Keratinocyte (primary cell): Measurements from ENCODE around the gene ANHX. TPM values are rescaled to one million over a fixed set of nuclear protein-coding genes. Genes with fewer than 3 reads are reported as not detected.

Experiments
- DNase-seq: peaks from one replicate; pipeline ENCODE4 v3.0.0-alpha.2; 2011; ENCODE audit warnings: low read depth, missing footprints, low spot score
- FAIRE-seq: peaks from 2 replicates; lab custom pipeline; 2011; peaks lifted over from hg19 to GRCh38; lab: Jason Lieb, UNC
- H2AFZ ChIP-seq: 2 replicates; pipeline ENCODE4 v1.6.0; 2012; ENCODE audit warnings: low read length, control low read depth, inconsistent platforms; ENCODE audit not compliant: control insufficient read depth
- H3K27ac ChIP-seq: 2 replicates; pipeline ENCODE4 v1.5.1; 2011; ENCODE audit warnings: low read length; ENCODE audit not compliant: control insufficient read depth, insufficient read depth
- H3K27me3 ChIP-seq: 3 replicates; pipeline ENCODE4 v1.6.0; 2011; ENCODE audit warnings: low read length; ENCODE audit not compliant: control insufficient read depth, insufficient read depth; ENCODE audit errors: extremely low read depth
- H3K36me3 ChIP-seq, 2 experiments: 2 replicates in 1 of 2; 3 replicates in 1 of 2; pipeline ENCODE4 v1.5.1; 2011; ENCODE audit warnings: low read length in 2 of 2, mild to moderate bottlenecking in 1 of 2; ENCODE audit not compliant: control insufficient read depth in 2 of 2, insufficient read depth in 2 of 2; ENCODE audit errors: extremely low read depth in 1 of 2
- H3K4me1 ChIP-seq: 3 replicates; pipeline ENCODE4 v1.5.1; 2011; ENCODE audit warnings: low read length; ENCODE audit not compliant: control insufficient read depth, insufficient read depth; ENCODE audit errors: extremely low read depth
- H3K4me2 ChIP-seq: 3 replicates; pipeline ENCODE4 v1.6.0; 2011; ENCODE audit warnings: low read depth, low read length; ENCODE audit not compliant: control insufficient read depth, insufficient read depth; ENCODE audit errors: extremely low read depth
- H3K4me3 ChIP-seq, 3 experiments: fragments of 200-600 bp in 1 of 3; sonication (generic) in 1 of 3; 2 replicates in 2 of 3; 3 replicates in 1 of 3; pipeline ENCODE4 v1.5.1; 2011 to 2016; ENCODE audit warnings: low read length in 3 of 3, mild to moderate bottlenecking in 3 of 3, control low read depth in 2 of 3, inconsistent platforms in 1 of 3, low read depth in 1 of 3, mixed read lengths in 1 of 3, mixed run types in 1 of 3, moderate library complexity in 1 of 3; ENCODE audit not compliant: control insufficient read depth in 2 of 3, insufficient read depth in 2 of 3; ENCODE audit errors: extremely low read depth in 1 of 3
- H3K79me2 ChIP-seq: 2 replicates; pipeline ENCODE4 v1.6.0; 2012; ENCODE audit warnings: low read length; ENCODE audit not compliant: control insufficient read depth, insufficient read depth
- H3K9ac ChIP-seq: 3 replicates; pipeline ENCODE4 v1.6.0; 2011; ENCODE audit warnings: low read length; ENCODE audit not compliant: control insufficient read depth, insufficient read depth; ENCODE audit errors: extremely low read depth
- H3K9me1 ChIP-seq: 3 replicates; pipeline ENCODE4 v1.6.0; 2011; ENCODE audit warnings: low read length; ENCODE audit not compliant: control insufficient read depth, insufficient read depth; ENCODE audit errors: extremely low read depth
- H3K9me3 ChIP-seq: 2 replicates; pipeline ENCODE4 v1.5.1; 2012; ENCODE audit warnings: low read depth, low read length; ENCODE audit not compliant: control insufficient read depth
- H4K20me1 ChIP-seq: 3 replicates; pipeline ENCODE4 v1.6.0; 2011; ENCODE audit warnings: low read length; ENCODE audit not compliant: control insufficient read depth, insufficient read depth; ENCODE audit errors: extremely low read depth
- EZH2 ChIP-seq: IDR thresholded peaks from one replicate; pipeline ENCODE4 v1.6.1; 2012; ENCODE audit warnings: inconsistent platforms, mild to moderate bottlenecking, low read length, moderate library complexity
- dilution Hi-C: fragments of 300-500 bp; cut with MboI; formaldehyde crosslinking; loops from one replicate; pipeline ENCODE4 v1.7.0; 2020; ENCODE audit warnings: low sequenced_read_pairs; ENCODE audit not compliant: extremely low pct_ligation_motif_present
- polyA plus RNA-seq, 5 experiments: library from polyadenylated mRNA; depleted of rRNA in 3 of 5; stranded (reverse) in 3 of 5; stranded (forward) in 1 of 5; unstranded in 1 of 5; fragments of >200 nt; gene quantifications; 1 replicate in 1 of 5; 2 replicates in 3 of 5; 3 replicates in 1 of 5; pipeline versions ENCODE4 v1.2.1 to v1.2.3, GENCODE V29; 2011 to 2012; ENCODE audit warnings: missing spikeins in 2 of 5, low read depth in 1 of 5, low replicate concordance in 1 of 5
- TF ChIP-seq, protein P1 (sequence below), 3 experiments: IDR thresholded peaks in 1 of 3; conservative IDR thresholded peaks in 1 of 3; optimal IDR thresholded peaks in 1 of 3; 2 replicates in 2 of 3; 3 replicates in 1 of 3; pipeline versions ENCODE3 to v1.5.1; 2011; ENCODE audit warnings: low read length in 3 of 3, mild to moderate bottlenecking in 3 of 3, moderate library complexity in 2 of 3, control low read depth in 1 of 3, inconsistent platforms in 1 of 3; ENCODE audit not compliant: insufficient read depth in 2 of 3; ENCODE audit errors: extremely low read depth in 1 of 3

Gene ANHX
- polyA plus RNA-seq, 1 donor (not counting 4 experiments of a cell fraction or from before 2014, with no cell fraction given) = not detected

GRCh38 chr12:133201888-133202287, 33.8 kb downstream of the ANHX start:
- Histone ChIP-seq H3K9me3 (peaks cover 42% of the 10 kb centered on the region), H3K36me3 (peaks cover 7 to 8% of the 10 kb centered on the region in 2 experiments)
- dilution Hi-C loops = no loop called here

GRCh38 chr12:133192847-133193246, 42.8 kb downstream of the ANHX start:
- H3K9me3 ChIP-seq = peaks cover 31% of the 10 kb centered on the region
- dilution Hi-C loops = no loop called here

More at GRCh38 chr12:133201888-133202287, 33.8 kb downstream of the ANHX start:
- no peaks in the 10 kb centered on the region for H3K79me2 ChIP-seq
- H3K4me3 ChIP-seq = no peak overlapping the region
- H3K4me1 ChIP-seq = no peaks in the 10 kb centered on the region
- DNase-seq (no peak), FAIRE-seq (no peak)
- H2AFZ ChIP-seq = no peak overlapping the region
- no peak overlapping the region for H3K9ac ChIP-seq
- no peak overlapping the region for H3K4me2 ChIP-seq
- no peak overlapping the region for H3K27ac ChIP-seq
- no peaks in the 10 kb centered on the region for H4K20me1 ChIP-seq
- no peaks in the 10 kb centered on the region for H3K9me1 ChIP-seq
- H3K27me3 ChIP-seq = no peaks in the 10 kb centered on the region
- TF ChIP-seq, protein P1, sequence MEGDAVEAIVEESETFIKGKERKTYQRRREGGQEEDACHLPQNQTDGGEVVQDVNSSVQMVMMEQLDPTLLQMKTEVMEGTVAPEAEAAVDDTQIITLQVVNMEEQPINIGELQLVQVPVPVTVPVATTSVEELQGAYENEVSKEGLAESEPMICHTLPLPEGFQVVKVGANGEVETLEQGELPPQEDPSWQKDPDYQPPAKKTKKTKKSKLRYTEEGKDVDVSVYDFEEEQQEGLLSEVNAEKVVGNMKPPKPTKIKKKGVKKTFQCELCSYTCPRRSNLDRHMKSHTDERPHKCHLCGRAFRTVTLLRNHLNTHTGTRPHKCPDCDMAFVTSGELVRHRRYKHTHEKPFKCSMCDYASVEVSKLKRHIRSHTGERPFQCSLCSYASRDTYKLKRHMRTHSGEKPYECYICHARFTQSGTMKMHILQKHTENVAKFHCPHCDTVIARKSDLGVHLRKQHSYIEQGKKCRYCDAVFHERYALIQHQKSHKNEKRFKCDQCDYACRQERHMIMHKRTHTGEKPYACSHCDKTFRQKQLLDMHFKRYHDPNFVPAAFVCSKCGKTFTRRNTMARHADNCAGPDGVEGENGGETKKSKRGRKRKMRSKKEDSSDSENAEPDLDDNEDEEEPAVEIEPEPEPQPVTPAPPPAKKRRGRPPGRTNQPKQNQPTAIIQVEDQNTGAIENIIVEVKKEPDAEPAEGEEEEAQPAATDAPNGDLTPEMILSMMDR (optimal IDR thresholded peaks at IDR 0.05 in 1 of 3, IDR thresholded peaks at IDR 0.05 in 1 of 3, conservative IDR thresholded peaks at IDR 0.05 in 1 of 3; ENCODE audit: extremely low read depth in 1 of 3, insufficient read depth in 2 of 3, low read length in 3 of 3) = no peak
- no peak for TF ChIP-seq EZH2

More at GRCh38 chr12:133192847-133193246, 42.8 kb downstream of the ANHX start:
- Histone ChIP-seq H3K4me2 (no peak overlapping the region), H4K20me1 (no peaks in the 10 kb centered on the region), H3K9me1 (no peaks in the 10 kb centered on the region), H2AFZ (no peak overlapping the region), H3K27ac (no peak overlapping the region), H3K4me1 (no peaks in the 10 kb centered on the region), H3K4me3 (no peak overlapping the region), H3K36me3 (peaks cover 25% of the 10 kb centered on the region in 2 experiments), H3K9ac (no peak overlapping the region), H3K27me3 (no peaks in the 10 kb centered on the region), H3K79me2 (no peaks in the 10 kb centered on the region)
- DNase-seq = no peak
- no peak for FAIRE-seq
- TF ChIP-seq, protein P1 (optimal IDR thresholded peaks at IDR 0.05 in 1 of 3, IDR thresholded peaks at IDR 0.05 in 1 of 3, conservative IDR thresholded peaks at IDR 0.05 in 1 of 3; ENCODE audit: extremely low read depth in 1 of 3, insufficient read depth in 2 of 3, low read length in 3 of 3) = no peak
- no peak for TF ChIP-seq EZH2
